ENCODE measurements around the gene KLHL30.

The KLHL30 gene

GRCh38 chr2:238121511-238122286, 16.8 kb upstream of the KLHL30 start:
- in situ Hi-C loops (cut with MboI; ENCODE audit: low sequenced_read_pairs, unreplicated experiment) = no loop called here
- TF ChIP-seq, protein P1, sequence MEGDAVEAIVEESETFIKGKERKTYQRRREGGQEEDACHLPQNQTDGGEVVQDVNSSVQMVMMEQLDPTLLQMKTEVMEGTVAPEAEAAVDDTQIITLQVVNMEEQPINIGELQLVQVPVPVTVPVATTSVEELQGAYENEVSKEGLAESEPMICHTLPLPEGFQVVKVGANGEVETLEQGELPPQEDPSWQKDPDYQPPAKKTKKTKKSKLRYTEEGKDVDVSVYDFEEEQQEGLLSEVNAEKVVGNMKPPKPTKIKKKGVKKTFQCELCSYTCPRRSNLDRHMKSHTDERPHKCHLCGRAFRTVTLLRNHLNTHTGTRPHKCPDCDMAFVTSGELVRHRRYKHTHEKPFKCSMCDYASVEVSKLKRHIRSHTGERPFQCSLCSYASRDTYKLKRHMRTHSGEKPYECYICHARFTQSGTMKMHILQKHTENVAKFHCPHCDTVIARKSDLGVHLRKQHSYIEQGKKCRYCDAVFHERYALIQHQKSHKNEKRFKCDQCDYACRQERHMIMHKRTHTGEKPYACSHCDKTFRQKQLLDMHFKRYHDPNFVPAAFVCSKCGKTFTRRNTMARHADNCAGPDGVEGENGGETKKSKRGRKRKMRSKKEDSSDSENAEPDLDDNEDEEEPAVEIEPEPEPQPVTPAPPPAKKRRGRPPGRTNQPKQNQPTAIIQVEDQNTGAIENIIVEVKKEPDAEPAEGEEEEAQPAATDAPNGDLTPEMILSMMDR (IDR thresholded peaks at IDR 0.05; ENCODE audit: borderline replicate concordance, control extremely low read depth, extremely low read depth, insufficient read depth, missing control alignments) = no peak
- DNase-seq (ENCODE audit: low spot score) = no peak

GRCh38 chr2:238122287-238123217, 15.9 kb upstream of the KLHL30 start:
- no peak for DNase-seq (ENCODE audit: low spot score)
- in situ Hi-C loops (cut with MboI; ENCODE audit: low sequenced_read_pairs, unreplicated experiment) = no loop called here
- TF ChIP-seq, protein P1 (IDR thresholded peaks at IDR 0.05; ENCODE audit: borderline replicate concordance, control extremely low read depth, extremely low read depth, insufficient read depth, missing control alignments) = no peak

DNA sequence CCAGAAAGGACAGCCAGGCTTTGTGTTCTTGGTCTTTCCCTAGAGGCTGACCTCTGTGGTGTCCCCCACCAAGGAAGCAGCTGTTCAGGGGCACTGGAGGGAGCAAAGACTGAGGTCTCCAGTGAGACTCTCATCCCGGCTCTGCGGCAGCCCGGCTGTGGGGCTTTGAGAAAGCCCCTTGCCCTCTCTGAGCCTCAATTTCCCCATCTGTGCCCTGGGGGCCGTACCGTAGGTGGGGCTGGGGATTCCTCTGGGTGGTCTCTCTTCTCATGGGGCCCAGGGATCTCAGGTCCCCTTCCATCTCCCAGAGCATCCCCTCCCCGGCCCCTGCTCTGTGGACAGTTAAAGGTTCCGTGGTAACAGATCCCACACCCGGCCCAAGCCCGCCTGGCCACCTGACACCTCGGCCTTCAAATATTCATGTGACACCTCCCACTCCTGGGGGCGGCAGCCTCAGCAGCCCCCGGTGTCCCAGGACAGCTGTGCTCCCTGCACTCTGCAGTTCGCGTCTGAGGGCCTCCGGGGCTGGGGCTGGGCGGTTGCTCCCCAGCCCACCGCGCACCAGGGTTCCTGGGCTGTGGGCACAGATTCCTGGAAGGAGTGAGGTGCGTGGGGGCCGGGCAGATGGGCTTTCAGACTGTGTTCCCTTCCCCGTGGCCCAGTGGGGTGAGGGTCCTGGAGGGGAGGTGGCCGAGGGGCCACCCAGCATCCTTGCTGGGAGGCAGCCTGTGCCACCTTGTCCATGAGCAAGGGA, 15.1 kb upstream of the KLHL30 start:
- in situ Hi-C loops (cut with MboI; ENCODE audit: low sequenced_read_pairs, unreplicated experiment) = no loop called here
- no peak for DNase-seq (ENCODE audit: low spot score)
- TF ChIP-seq, protein P1 (IDR thresholded peaks at IDR 0.05; ENCODE audit: borderline replicate concordance, control extremely low read depth, extremely low read depth, insufficient read depth, missing control alignments) = no peak

GRCh38 chr2:238123991-238124470, 14.4 kb upstream of the KLHL30 start:
- DNase-seq (ENCODE audit: low spot score) = no peak
- TF ChIP-seq, protein P1 (IDR thresholded peaks at IDR 0.05; ENCODE audit: borderline replicate concordance, control extremely low read depth, extremely low read depth, insufficient read depth, missing control alignments) = no peak
- in situ Hi-C loops (cut with MboI; ENCODE audit: low sequenced_read_pairs, unreplicated experiment) = no loop called here

DNA sequence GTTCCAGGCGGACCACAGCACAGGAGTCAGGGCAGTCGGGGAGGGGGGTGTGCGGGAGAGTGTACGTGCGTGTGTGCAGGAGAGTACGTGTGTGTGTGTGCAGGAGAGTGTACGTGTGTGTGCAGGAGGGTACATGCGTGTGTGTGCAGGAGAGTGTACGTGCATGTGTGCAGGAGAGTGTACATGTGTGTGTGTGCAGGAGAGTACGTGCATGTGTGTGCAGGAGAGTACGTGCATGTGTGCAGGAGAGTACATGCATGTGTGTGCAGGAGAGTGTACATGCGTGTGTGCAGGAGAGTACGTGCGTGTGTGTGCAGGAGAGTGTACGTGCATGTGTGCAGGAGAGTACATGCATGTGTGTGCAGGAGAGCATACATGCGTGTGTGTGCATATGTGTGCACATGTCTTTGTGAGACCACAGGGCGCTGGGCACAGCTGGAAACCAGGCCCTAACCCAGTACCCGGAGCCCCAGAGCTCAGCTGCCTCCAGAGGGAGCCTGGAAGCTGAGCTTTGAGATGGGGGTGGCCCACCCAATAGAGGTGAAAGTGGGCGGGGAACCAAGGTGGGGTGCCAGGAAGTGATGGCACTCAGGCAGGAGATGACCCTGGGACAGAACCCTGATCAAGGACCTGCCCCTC, 13.9 kb upstream of the KLHL30 start:
- no peak for DNase-seq (ENCODE audit: low spot score)
- TF ChIP-seq, protein P1 (IDR thresholded peaks at IDR 0.05; ENCODE audit: borderline replicate concordance, control extremely low read depth, extremely low read depth, insufficient read depth, missing control alignments) = no peak
- in situ Hi-C loops (cut with MboI; ENCODE audit: low sequenced_read_pairs, unreplicated experiment) = no loop called here
